T-helper 2 cell treated with Interferon-gamma antibody and Interleukin-4, amounts not matched to agents 100 ng/mL and 5 ng/mL, for 36 hours (primary cell): Measurements from ENCODE around the gene RIPPLY1. TPM values are rescaled to one million over a fixed set of nuclear protein-coding genes. Genes with fewer than 3 reads are reported as not detected.

ENCODE experiments used
- intact Hi-C: fragments of 100-400 bp; cut with micrococcal nuclease; formaldehyde crosslinking; loops from one replicate; pipeline ENCODE4 v1.15.1; 2023
- total RNA-seq: library from RNA; stranded (reverse); gene quantifications from 2 replicates; pipeline ENCODE4 v1.2.3, GENCODE V29; 2022

The RIPPLY1 gene
- total RNA-seq, 1 donor from 2014 or later = not detected

DNA sequence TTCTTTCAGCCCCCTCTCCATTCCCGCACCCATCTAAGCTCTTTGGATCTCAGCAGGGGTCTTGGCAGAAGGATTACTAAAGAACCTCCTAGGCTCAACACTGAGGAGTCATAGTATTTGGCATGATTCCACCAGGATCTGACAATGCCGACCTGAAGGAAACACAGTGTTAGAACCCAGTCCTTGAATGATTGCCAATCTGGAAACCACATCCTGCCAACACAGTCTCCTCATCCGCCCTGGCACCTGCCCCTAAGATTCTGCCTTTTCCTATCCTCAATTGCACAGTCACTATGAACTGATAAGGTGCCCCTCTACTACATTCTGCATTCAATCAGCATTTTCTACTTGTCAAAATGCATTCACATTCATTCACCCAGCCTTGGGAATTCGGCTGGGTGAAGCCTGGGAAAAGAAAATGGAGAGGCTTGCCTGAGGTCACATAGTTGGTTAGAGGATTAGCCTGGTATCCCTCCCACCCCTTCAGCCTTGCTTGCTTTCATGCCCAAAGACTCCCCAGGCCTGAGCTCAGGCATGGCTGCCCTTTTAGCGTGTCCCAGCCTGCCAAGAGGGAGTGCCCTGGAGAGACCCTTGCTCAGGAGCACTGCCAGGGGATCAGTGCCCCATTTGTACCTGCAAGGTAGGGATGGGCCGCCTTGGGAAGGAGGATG is 14.8 kb upstream of the RIPPLY1 start:
- intact Hi-C loops = no loop called here

DNA sequence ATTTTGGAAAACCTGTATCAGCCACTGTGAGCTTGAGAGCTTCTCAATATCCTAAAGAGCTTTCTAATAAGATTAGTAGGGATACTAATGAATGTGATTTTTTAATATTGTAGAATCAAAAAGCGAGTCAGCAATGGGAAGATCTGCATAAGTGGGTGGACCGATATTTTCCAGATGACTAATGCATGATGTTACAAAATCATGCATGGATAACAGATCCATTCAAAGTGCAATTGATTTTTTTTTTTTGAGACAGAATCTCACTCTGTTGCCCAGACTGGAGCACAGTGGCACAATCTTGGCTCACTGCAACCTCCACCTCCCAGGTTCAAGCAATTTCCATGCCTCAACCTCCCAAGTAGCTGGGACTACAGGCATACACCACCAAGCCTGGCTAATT is 9.7 kb upstream of the RIPPLY1 start:
- intact Hi-C loops = no loop called here

DNA sequence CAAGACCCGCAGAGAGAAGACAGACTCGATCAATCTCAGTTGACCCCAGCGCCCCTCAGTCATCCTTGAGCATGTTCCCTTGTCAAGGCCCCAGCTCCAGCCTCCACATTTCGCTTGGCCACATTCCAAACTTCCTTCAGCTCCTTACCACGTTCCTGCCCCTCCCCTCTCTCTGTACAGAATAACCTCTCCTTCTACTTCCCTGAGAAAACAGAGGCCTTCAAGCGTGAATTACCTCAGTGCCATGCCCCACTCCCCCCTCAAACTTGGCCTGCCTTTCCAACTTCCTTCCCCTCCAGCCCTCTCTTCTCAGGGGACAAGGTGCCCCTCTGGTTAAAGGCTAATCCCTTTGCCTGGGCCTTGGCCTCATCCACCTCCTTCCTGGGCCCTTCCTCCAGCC is 3.2 kb upstream of the RIPPLY1 start:
- intact Hi-C loops = no loop called here

GRCh38 chrX:106905064-106905708 is 2.0 kb upstream of the RIPPLY1 start:
- intact Hi-C loops = no loop called here

DNA sequence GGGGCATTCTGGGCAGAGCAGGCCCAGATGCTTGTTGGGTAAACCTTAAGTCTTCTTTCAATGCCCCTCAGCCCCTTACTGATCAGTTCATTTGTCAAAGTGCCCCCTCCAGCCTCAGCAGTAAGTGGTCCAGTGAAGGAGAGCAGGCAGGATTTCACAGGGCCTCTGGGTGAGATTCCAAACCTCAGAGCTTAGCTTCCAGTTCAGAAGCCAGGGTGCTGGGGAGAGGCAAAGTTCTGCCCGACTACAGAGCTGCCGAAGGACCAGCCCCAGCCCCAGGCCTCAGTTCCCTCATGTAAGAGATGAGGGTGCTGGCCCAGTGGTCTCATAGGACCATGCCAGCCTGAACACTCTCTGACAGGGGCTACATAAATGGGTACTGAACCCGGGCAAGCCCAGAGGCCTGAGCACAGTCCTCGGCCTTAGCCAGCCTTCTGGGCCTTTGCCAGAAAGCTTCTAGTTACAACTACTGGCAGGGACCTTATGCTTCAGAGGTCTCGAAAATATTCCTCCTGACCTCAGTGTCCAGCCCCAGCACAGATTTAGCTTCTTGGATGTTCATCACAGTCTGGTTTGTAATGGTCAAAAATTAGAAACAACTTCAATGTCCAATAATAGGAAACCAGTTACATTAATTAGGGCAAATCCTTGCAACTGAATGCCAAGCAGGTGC is 851 bp upstream of the RIPPLY1 start:
- intact Hi-C loops = no loop called here

DNA sequence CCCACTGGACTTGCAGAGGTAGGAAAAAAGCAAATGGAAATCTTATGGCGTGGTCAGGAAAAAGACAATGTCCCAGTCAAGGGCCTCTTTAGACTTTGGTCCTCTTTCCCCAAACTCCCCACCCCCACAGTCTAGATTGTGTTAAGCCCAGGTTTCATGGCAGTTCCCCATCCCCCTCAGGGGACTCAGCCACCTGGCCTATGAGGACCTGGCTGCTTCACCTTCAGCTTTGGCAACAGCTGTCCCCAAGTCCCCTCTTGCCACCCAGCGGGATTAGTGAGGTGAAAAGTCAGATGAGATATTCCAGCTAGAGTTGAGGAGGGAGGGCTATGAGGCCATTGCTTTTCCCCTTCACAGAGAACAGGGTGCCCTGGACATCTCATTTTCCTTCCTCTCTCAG is 457 bp downstream of the RIPPLY1 start:
- intact Hi-C loops = no loop called here

DNA sequence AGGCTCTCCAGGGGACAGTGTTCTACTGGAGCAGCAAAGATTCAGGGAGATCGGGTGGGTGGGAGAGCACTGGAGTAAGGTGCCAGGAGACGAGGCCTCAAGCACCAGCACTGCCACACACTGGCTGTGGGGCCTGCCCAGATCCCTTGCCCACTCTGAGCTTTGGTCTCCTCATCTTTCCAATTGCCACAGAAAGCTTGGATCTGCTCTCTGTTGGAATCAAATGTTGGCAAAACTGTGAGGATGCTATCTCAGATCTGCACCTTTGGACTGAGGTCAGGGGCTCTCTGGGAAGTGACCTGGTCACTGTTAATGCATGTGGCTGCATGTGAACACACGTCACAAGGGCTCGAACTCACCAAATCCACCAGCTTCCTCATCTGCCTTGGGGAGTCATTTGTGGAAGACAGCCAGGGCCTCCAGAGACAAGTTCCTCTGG is 1.3 kb downstream of the RIPPLY1 start:
- intact Hi-C loops = no loop called here

- intact Hi-C loops = no loop called here
Observed at GRCh38 chrX:106901341-106901740, 1.8 kb downstream of the RIPPLY1 start.

DNA sequence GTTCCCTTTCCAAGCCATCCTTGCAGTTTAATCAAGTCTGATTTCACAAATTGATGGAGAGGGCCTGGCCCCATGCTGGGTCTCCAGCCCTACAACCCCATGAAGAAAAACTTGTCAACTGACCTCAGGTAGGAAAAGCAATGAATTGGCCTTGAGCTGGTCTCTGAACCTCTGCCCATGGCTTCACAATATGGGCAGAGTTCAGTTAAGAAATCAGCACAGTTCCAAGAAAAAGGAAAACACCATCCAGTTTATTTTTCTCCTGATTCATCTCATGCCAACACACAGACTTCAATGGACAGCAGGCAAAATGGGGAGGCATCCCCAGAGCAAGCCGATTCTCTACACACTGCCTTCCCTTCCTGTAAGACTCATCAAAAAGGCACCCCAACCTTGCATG is 3.3 kb downstream of the RIPPLY1 start:
- intact Hi-C loops = loop anchor here (10.0 kb wide), 2 partner anchors 45 to 545 kb away; partner anchors contain the start of gene FRMPD3

- intact Hi-C loops = loop anchor here (10.0 kb wide), 2 partner anchors 46 to 546 kb away; partner anchors contain the start of gene FRMPD3
Observed at GRCh38 chrX:106899276-106899675, 3.9 kb downstream of the RIPPLY1 start.

GRCh38 chrX:106898462-106898861 is 4.7 kb downstream of the RIPPLY1 start:
- intact Hi-C loops = loop anchor here (10.0 kb wide), 2 partner anchors 46 to 546 kb away; partner anchors contain the start of gene FRMPD3

GRCh38 chrX:106897259-106897658 is 5.9 kb downstream of the RIPPLY1 start:
- intact Hi-C loops = loop anchor here (10.0 kb wide), 2 partner anchors 48 to 548 kb away; partner anchors contain the start of gene FRMPD3

GRCh38 chrX:106894978-106895452 is 8.1 kb downstream of the RIPPLY1 start:
- intact Hi-C loops = loop anchor here (1.0 to 10.0 kb wide), 4 partner anchors 50 to 999 kb away; partner anchors contain the start of genes FRMPD3 and NCBP2L

GRCh38 chrX:106894392-106894909 is 8.7 kb downstream of the RIPPLY1 start:
- intact Hi-C loops = loop anchor here (1.0 to 10.0 kb wide), 4 partner anchors 50 to 1000 kb away; partner anchors contain the start of genes FRMPD3 and NCBP2L

DNA sequence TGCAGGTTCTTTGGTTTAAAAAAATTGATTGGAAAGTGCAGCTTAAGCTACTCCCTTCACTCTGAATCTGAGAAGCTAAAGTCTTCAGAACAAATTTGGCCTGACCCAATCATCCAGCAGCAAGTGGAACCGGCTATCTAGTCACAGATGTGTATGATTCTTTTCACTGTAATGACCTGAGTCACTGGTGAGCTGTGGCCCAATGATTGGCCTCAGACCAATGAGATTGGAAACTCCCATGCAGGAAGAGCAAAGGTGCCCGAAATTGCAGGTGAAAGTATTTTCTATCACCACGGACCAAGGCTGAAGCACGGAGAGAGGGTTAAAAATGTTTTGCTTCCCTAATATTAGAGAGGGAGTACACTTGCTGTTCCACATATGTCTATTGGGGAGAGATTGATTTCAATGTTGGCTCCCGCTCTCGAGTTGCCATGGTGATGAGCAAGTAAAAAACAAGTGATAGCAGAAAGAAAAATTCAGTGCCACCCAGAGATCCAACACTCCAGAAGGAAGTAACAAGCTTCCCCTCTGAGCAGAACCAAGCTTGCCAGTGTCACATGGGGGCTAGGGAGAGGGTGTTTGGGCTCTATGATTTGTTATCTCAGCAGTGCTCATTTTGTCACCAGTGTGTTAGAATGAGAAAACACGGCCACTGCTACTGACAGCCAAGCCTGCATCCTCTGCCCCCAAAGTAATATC is 11.2 kb downstream of the RIPPLY1 start:
- intact Hi-C loops = loop anchor here (10.0 kb wide), 2 partner anchors 53 to 553 kb away; partner anchors contain the start of gene FRMPD3

DNA sequence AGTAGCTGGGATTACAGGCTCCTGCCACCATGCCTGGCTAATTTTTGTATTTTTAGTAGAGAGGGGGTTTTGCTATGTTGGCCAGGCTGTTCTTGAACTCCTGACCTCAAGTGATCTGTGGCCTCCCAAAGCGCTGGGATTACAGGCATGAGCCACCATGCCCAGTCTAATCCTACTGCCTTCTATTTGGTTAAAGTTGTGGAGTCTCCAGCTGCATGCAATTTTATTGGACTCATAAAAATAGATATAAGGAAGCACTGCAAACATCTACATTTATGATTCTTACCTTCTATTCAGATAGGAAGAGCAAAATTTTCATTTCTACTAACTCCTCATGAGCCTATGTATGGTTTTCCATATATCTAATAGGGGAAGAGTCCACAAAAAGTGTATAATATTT is 13.7 kb downstream of the RIPPLY1 start:
- intact Hi-C loops = no loop called here

DNA sequence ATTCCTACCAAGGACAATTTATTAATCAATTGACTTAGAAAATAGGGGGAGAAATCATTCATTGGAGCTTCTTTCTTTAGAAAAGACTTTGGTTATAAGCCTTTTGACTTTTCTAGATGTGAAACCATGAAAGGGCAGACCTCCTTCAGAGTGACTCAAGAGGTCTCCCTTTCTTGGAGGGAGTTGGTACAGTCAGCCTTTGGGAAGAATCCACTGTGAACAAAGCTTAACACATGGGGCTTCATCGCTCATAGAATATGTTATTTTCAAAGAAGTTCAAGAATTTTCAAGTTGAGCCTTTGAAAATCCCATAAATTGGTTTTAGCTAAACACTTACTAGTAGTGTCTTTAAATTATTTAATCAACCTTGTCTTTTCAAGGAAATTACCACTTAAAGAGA is 28.0 kb downstream of the RIPPLY1 start:
- intact Hi-C loops = loop anchor here (10.0 kb wide), 1 partner anchor 390 kb away; no protein-coding TSS in a partner anchor

DNA sequence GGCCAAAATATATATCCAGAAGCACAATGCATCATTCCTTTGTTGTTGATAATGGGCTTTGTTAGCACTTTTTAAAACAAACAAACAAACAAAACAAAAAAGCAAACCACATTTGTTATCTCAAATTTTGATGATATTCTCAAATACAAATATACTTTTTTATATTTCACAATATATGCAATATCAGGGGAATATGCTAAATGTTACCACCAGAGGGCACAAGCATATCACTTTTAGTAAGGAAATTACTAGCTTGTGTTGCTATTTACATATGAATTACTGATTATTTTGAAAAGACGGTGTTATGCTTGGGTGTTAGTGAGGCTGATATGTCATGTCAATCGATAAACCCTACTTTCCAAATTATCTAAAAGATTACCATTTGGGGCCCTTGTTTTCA is 29.1 kb downstream of the RIPPLY1 start:
- intact Hi-C loops = loop anchor here (10.0 kb wide), 1 partner anchor 389 kb away; no protein-coding TSS in a partner anchor

DNA sequence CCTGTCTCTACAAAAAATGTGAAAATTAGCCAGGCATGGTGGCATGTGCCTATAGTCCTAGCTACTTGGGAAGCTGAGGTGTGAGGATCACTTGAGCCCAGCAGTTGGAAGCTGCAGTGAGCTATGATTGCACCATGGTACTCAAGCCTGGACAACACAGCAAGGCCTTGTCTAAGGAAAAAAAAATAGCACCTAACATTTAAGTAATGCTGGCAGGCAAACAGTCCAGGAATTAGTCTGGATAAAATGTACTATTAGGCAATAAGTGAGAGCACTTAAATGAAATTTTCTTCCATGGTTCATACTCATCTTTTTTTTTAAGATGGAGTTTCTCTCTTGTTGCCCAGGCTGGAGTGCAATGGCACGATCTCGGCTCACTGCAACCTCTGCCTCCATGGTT is 30.3 kb downstream of the RIPPLY1 start:
- intact Hi-C loops = loop anchor here (10.0 kb wide), 1 partner anchor 388 kb away; no protein-coding TSS in a partner anchor

DNA sequence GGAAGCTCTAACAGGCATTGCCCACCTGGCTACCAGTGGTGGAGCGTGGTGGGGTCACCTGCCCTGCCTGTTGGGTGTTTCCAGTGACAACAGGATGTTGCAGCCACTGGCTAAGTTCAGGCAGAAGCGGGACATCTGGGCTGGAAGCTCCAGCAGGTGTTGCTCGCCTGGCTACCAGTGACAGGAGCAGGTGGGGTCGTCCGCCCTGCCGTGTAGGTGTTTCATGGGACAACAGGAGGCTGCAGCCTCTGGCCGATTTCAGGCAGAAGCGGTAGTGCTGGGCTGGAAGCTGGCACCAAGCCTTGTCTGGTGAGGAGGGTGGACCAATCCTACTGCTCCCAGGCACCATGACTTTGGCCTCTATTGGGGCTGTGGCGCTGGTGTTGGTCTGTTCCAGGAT is 39.4 kb downstream of the RIPPLY1 start:
- intact Hi-C loops = no loop called here
